GM12801 (cell line): ENCODE results near the gene COLEC12.

Source experiments
- TF ChIP-seq, protein P1 (sequence below): IDR thresholded peaks from one replicate; pipeline ENCODE4 v1.5.1; 2011; ENCODE audit warnings: control low read depth; ENCODE audit not compliant: insufficient read length; ENCODE audit errors: extremely low read depth

The COLEC12 gene

DNA sequence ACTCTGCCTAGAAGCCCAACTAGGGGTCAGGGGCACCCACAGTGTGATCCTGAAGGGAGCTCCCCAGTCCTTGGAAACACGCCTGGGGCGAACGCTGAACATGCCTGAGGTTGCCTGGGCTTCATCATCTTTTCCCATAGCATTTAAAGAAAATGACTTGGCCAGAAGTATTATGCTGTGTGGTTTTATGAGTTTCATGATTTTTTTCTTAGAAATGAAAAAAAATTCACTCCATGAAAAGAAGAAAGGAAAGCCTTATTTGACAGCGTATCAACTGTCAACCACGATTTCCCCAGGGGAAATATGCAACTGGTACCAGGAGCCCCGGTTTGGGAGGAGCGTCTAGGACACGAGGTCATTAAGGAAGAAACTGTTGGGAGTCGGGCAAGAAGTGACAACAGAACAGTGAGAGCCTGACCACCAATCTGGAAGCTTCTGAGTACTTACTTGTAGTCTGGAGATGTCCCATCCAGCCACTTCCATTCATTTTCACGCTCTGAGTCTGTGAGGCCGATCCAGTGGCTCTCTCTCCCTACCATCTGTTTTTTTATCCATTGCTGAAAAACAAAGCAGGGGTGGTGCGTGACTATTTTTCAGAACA lies 169.2 kb downstream of the COLEC12 start:
- TF ChIP-seq, protein P1, sequence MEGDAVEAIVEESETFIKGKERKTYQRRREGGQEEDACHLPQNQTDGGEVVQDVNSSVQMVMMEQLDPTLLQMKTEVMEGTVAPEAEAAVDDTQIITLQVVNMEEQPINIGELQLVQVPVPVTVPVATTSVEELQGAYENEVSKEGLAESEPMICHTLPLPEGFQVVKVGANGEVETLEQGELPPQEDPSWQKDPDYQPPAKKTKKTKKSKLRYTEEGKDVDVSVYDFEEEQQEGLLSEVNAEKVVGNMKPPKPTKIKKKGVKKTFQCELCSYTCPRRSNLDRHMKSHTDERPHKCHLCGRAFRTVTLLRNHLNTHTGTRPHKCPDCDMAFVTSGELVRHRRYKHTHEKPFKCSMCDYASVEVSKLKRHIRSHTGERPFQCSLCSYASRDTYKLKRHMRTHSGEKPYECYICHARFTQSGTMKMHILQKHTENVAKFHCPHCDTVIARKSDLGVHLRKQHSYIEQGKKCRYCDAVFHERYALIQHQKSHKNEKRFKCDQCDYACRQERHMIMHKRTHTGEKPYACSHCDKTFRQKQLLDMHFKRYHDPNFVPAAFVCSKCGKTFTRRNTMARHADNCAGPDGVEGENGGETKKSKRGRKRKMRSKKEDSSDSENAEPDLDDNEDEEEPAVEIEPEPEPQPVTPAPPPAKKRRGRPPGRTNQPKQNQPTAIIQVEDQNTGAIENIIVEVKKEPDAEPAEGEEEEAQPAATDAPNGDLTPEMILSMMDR: no peak

DNA sequence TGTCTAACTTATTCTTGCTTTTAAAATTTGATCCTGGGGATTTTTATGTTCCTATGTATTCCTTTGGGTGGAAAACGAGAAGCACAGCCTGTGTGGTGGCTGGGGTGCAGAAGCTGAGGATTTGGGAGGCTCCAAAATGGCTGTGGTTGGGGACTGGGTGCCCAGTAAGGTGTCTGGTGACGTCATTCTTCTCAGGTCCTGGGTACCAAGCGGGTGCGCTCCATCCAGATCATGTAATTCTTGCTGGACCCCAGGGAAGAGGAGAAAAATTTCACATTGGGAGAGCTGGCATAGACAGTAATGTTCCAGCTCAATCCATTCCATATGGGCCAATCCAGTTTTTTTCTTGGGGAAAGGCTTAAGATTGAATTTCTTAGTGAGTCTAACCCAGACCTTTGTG lies 171.6 kb downstream of the COLEC12 start:
- TF ChIP-seq, protein P1: no peak

DNA sequence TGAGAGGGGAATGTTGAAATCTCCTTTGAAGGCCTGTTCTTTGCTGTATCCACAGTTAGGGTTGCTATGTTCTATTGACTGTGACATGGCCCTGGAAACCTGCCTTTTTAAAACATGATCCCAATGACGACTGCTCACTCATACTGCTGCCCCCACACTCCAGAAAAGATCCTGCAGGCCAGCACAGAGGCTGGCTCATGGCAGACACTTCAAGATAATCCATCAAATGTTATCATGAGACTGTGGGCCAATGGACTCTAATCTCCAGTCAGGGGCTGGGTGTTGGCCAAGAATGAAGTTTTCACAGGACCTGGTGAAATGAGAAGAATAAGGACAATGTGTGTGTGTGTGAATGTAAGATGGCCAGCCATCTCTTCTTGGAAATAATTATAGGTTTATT lies 173.7 kb downstream of the COLEC12 start:
- TF ChIP-seq, protein P1: no peak

DNA sequence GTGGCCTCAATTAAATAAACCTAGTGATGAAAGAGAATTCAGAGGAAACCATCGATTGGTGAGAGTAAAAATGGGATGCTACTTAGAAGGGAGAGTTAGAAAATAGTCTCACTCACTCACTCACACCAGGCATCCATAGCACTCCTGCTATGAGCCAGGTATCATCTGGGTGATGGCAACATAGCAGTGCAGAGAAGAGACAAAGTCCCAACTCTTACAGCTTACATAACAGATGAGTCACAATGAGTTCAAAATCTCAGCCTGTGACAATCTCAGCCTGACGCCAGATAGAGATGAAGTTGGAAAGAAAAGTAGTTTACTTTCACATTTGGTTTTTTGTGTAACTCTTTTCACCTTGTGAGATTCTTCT lies 177.3 kb downstream of the COLEC12 start:
- TF ChIP-seq, protein P1: no peak

DNA sequence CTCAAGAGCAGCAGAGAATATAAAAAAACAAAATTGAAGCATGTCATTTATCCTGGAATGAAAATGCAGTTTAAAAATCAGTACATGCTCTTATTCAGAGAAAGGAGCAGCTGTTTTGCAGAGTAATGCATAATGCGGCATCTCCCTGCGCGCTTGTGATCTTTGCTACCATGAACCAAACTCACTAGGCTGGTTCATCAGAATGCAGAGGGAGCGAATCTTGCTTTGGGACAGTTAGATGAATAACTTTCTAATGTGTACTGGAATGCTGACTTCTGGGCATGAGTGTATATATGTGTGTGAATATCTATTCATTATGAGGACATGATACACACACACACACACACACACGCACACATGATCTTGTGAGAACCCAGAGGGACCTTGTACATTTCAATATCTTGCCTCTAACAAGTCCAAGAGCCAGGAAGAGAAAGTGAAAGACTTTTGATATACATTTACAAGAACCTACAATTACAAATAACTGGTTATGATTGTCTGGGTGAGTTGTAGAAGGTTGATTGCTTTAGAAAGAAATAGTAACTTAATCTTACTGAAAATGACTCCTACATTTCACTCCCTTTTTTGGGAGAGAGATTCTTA lies 178.5 kb downstream of the COLEC12 start:
- TF ChIP-seq, protein P1: no peak

DNA sequence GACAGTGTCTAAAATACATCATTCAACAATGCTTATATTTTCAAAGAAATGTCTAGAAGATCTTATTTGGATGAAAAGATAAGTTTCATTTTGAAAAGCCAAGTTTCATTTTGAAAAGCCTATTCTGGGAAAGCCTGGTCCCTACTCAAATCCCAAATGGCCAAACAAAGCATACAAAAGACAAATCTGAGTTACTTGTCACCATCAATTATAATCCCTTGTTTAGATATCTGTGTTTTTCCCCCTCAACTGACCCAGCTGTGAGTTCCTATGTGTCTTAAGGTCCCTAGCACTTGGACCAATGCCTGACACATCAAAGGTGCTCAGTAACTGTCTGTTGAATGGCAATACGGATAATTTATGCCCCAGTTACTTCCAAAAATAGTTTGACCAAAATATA lies 180.3 kb downstream of the COLEC12 start:
- TF ChIP-seq, protein P1: no peak

DNA sequence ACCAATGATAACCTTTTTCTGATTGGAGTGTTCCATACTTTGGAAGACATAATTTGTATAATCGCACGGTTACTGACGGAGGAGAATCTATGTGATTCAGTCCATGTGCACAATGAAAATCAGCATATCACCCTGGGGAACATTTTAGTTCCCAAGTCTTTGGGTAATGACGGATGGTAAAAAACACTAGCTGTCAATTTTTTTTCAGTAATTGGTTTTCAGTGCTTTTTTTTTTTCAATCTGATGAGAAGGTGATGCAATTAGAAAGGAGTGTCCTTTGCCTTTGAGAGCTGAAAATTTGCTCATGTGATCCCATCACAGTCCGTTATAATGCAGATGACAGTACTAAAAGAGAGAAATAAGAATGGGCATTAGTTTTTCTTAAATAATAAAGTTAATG lies 180.8 kb downstream of the COLEC12 start:
- TF ChIP-seq, protein P1: no peak

DNA sequence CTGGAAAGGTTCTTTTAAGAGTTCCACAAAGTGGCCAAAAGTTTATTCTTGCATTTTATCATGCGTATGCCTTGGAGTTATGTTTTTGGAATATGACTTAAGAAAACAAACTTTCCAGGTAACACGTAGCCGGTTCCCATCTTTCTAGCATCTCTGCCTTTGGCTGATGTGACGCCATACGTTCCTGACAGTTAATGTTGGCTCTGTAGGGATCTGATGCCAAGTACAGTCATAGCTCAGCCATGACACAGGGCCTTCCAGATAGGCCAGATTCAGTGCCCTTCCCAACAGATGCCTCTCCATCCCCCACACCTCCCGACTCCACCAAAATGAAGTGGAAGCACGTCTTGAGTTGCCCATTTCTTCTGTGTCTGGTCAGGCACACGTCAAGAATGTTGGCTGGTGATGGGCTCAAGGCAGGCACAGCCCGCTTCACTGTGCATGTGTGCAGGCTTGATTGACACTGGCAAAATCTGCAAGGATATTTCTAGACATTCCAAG lies 181.7 kb downstream of the COLEC12 start:
- TF ChIP-seq, protein P1: no peak
